SK-N-SH (cell line): ENCODE results near the gene BLOC1S6.

Experiments
- EZH2phosphoT487 ChIP-seq: fragments of 200-600 bp; sonication (generic); IDR thresholded peaks from 2 replicates; pipeline ENCODE4 v1.6.1; 2017; ENCODE audit warnings: low read depth, mixed run types, mild to moderate bottlenecking, antibody characterized with exemption, moderate library complexity, borderline replicate concordance
- FOSL2 ChIP-seq: IDR thresholded peaks from 2 replicates; pipeline ENCODE4 v1.4.0; 2012; ENCODE audit warnings: low read depth, mild to moderate bottlenecking, moderate library complexity, borderline replicate concordance
- FOXJ3 ChIP-seq: sonication (generic); formaldehyde crosslinking; IDR thresholded peaks from 2 replicates; pipeline ENCODE4 v1.5.1; 2020; ENCODE audit warnings: mild to moderate bottlenecking, missing genetic modification reagents
- MEF2A ChIP-seq: IDR thresholded peaks from 2 replicates; pipeline ENCODE4 v1.4.0; 2012; ENCODE audit warnings: low read depth, borderline replicate concordance
- RAD21 ChIP-seq: IDR thresholded peaks from 2 replicates; pipeline ENCODE4 v1.6.1; 2012; ENCODE audit warnings: mild to moderate bottlenecking, low read length
- REST ChIP-seq: IDR thresholded peaks from 2 replicates; pipeline ENCODE4 v1.6.1; 2012; ENCODE audit warnings: mild to moderate bottlenecking, low read depth, low read length, moderate library complexity
- RXRA ChIP-seq: IDR thresholded peaks from 2 replicates; pipeline ENCODE4 v1.4.0; 2012; ENCODE audit warnings: low read depth, mild to moderate bottlenecking, borderline replicate concordance
- SMC3 ChIP-seq: IDR thresholded peaks from 2 replicates; pipeline ENCODE4 v1.6.1; 2012; ENCODE audit warnings: low read depth, low read length, improper control_type of control experiment
- TAF1 ChIP-seq: IDR thresholded peaks from 2 replicates; pipeline ENCODE4 v1.6.1; 2012; ENCODE audit warnings: low read depth, mild to moderate bottlenecking, low read length, moderate library complexity, borderline replicate concordance
- TEAD4 ChIP-seq: IDR thresholded peaks from 2 replicates; pipeline ENCODE4 v1.4.0; 2012; ENCODE audit warnings: mild to moderate bottlenecking, borderline replicate concordance; ENCODE audit not compliant: insufficient read depth
- YY1 ChIP-seq: IDR thresholded peaks from 2 replicates; pipeline ENCODE4 v1.4.0; 2012; ENCODE audit warnings: low read depth, mild to moderate bottlenecking
- TF ChIP-seq, protein P1 (sequence below): fragments of 200-600 bp; sonication (generic); IDR thresholded peaks from 2 replicates; pipeline ENCODE4 v1.6.1; 2017; ENCODE audit warnings: antibody characterized with exemption, mild to moderate bottlenecking, moderate library complexity

- TF ChIP-seq, protein P1, sequence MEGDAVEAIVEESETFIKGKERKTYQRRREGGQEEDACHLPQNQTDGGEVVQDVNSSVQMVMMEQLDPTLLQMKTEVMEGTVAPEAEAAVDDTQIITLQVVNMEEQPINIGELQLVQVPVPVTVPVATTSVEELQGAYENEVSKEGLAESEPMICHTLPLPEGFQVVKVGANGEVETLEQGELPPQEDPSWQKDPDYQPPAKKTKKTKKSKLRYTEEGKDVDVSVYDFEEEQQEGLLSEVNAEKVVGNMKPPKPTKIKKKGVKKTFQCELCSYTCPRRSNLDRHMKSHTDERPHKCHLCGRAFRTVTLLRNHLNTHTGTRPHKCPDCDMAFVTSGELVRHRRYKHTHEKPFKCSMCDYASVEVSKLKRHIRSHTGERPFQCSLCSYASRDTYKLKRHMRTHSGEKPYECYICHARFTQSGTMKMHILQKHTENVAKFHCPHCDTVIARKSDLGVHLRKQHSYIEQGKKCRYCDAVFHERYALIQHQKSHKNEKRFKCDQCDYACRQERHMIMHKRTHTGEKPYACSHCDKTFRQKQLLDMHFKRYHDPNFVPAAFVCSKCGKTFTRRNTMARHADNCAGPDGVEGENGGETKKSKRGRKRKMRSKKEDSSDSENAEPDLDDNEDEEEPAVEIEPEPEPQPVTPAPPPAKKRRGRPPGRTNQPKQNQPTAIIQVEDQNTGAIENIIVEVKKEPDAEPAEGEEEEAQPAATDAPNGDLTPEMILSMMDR = peak; percentile 57
- TF ChIP-seq SMC3 = no peak
- no peak for TF ChIP-seq RAD21
- no peak for TF ChIP-seq YY1
- no peak for TF ChIP-seq REST
- TF ChIP-seq FOXJ3 (CRISPR knock-in tag) = no peak
- TF ChIP-seq RXRA = no peak
- TF ChIP-seq FOSL2 = no peak
- no peak for TF ChIP-seq TAF1
- TF ChIP-seq TEAD4 = no peak
- TF ChIP-seq MEF2A = no peak
- TF ChIP-seq EZH2phosphoT487 = no peak
Observed at GRCh38 chr15:45635191-45635638, 48.0 kb downstream of the BLOC1S6 start.
